ENCODE results near the gene CXCL17.

GRCh38 chr19:42436006-42436405, 6.7 kb downstream of the CXCL17 start:
- no peak for TF ChIP-seq REST (IDR thresholded peaks at IDR 0.05; ENCODE audit: insufficient replicate concordance, low read depth)
- no peak for TF ChIP-seq POLR2AphosphoS5 (IDR thresholded peaks at IDR 0.05; ENCODE audit: low read depth)
- no peak for TF ChIP-seq CTCF (IDR thresholded peaks at IDR 0.05; ENCODE audit: insufficient read depth, low read length)
- TF ChIP-seq SPI1 (IDR thresholded peaks at IDR 0.05; ENCODE audit: borderline replicate concordance, low read depth): no peak
- no peak for TF ChIP-seq GABPA (IDR thresholded peaks at IDR 0.05; ENCODE audit: low read depth)
